ENCODE data around the gene BNIP3. TPM values are rescaled to one million over a fixed set of nuclear protein-coding genes. Genes with fewer than 3 reads are reported as not detected.

Gene BNIP3
- total and polyA plus RNA-seq, 4 donors: 36.8 to 151 (median 114) TPM

DNA sequence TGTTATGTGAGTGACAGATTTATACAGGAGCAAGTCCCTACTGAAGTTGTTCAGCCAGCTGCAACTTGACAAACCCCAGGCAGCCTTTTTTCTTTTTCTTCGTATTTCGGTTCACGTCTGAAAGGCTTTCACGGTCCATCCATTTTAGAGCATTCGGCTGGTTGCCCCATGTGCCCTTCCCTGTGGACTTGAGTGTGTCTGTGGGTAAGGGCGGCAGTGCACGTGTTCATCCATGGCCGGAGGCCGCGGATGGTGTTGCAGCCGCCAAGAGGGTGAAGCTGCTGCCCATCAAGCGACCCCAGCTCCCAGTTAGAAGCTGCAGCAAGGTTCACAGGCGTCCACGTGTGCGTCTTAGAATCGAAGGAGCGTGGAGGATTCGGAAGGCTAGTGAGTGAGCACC, 45.0 kb downstream of the BNIP3 start:
- no peak for DNase-seq (ENCODE audit: low spot score)
- no peaks in the 10 kb centered on the region for H3K9me3 ChIP-seq (ENCODE audit: control insufficient read depth in 4 of 4, low read length in 3 of 4)
- H3K27me3 ChIP-seq (ENCODE audit: control insufficient read depth in 4 of 4, insufficient read depth in 4 of 4, low read length in 3 of 4): no peaks in the 10 kb centered on the region
- peaks cover 7 to 45% (median 29%) of the 10 kb centered on the region in 4 donors for H3K36me3 ChIP-seq (ENCODE audit: control insufficient read depth in 4 of 4, insufficient read depth in 3 of 4, low read depth in 1 of 4, low read length in 3 of 4)
- peaks cover 0 to 2% (median 0%) of the 10 kb centered on the region in 4 donors for H3K4me1 ChIP-seq (ENCODE audit: control insufficient read depth in 4 of 4, insufficient read depth in 4 of 4, low read length in 3 of 4)
- H3K27ac ChIP-seq (ENCODE audit: low read depth in 1 of 2, low read length in 2 of 2): no peak overlapping the region
- H3K9ac ChIP-seq (ENCODE audit: low read depth in 1 of 2, low read length in 2 of 2): no peak overlapping the region
- 98% methylated on average over 18 of the region's 18 CpGs for WGBS
- no peak overlapping the region for H3K4me3 ChIP-seq (ENCODE audit: low read depth in 1 of 3, low read length in 3 of 3)
- TF ChIP-seq JUND (IDR thresholded peaks at IDR 0.05): no peak
- TF ChIP-seq, protein P1, sequence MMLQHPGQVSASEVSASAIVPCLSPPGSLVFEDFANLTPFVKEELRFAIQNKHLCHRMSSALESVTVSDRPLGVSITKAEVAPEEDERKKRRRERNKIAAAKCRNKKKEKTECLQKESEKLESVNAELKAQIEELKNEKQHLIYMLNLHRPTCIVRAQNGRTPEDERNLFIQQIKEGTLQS (IDR thresholded peaks at IDR 0.05): no peak
- TF ChIP-seq FOXA2 (IDR thresholded peaks at IDR 0.05): no peak
- no peak for TF ChIP-seq YY1 (IDR thresholded peaks at IDR 0.05)
- TF ChIP-seq NR2F2 (IDR thresholded peaks at IDR 0.05): no peak
- TF ChIP-seq, protein P2, sequence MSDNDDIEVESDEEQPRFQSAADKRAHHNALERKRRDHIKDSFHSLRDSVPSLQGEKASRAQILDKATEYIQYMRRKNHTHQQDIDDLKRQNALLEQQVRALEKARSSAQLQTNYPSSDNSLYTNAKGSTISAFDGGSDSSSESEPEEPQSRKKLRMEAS (IDR thresholded peaks at IDR 0.05): no peak
- TF ChIP-seq SP1 (IDR thresholded peaks at IDR 0.05): no peak
- no peak for TF ChIP-seq TAF1 (conservative IDR thresholded peaks at IDR 0.05)
- TF ChIP-seq HNF4A (conservative IDR thresholded peaks at IDR 0.05): no peak
- TF ChIP-seq, protein P3, sequence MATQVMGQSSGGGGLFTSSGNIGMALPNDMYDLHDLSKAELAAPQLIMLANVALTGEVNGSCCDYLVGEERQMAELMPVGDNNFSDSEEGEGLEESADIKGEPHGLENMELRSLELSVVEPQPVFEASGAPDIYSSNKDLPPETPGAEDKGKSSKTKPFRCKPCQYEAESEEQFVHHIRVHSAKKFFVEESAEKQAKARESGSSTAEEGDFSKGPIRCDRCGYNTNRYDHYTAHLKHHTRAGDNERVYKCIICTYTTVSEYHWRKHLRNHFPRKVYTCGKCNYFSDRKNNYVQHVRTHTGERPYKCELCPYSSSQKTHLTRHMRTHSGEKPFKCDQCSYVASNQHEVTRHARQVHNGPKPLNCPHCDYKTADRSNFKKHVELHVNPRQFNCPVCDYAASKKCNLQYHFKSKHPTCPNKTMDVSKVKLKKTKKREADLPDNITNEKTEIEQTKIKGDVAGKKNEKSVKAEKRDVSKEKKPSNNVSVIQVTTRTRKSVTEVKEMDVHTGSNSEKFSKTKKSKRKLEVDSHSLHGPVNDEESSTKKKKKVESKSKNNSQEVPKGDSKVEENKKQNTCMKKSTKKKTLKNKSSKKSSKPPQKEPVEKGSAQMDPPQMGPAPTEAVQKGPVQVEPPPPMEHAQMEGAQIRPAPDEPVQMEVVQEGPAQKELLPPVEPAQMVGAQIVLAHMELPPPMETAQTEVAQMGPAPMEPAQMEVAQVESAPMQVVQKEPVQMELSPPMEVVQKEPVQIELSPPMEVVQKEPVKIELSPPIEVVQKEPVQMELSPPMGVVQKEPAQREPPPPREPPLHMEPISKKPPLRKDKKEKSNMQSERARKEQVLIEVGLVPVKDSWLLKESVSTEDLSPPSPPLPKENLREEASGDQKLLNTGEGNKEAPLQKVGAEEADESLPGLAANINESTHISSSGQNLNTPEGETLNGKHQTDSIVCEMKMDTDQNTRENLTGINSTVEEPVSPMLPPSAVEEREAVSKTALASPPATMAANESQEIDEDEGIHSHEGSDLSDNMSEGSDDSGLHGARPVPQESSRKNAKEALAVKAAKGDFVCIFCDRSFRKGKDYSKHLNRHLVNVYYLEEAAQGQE (IDR thresholded peaks at IDR 0.05): no peak

DNA sequence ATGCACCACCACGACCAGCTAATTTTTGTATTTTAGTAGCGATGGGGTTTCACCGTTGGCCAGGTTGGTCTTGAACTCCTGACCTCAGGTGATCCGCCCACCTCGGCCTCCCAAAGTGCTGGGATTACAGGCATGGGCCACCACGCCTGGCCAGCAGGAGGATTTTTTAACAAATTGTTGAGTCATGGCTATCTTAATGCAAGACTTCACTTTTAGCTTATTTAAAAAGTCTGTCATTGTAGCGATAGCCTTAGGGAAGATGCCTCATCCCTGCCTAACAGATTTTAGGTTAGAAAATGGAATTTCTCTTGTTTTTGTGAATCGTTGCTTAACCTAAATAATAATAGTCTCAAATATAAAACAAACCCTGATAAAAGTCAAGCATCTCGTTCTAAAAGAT, 45.4 kb downstream of the BNIP3 start:
- H3K4me3 ChIP-seq (ENCODE audit: low read depth in 1 of 3, low read length in 3 of 3): no peak overlapping the region
- peaks cover 7 to 41% (median 26%) of the 10 kb centered on the region in 4 donors for H3K36me3 ChIP-seq (ENCODE audit: control insufficient read depth in 4 of 4, insufficient read depth in 3 of 4, low read depth in 1 of 4, low read length in 3 of 4)
- TF ChIP-seq FOXA2 (IDR thresholded peaks at IDR 0.05) (no peak), HNF4A (conservative IDR thresholded peaks at IDR 0.05) (no peak), YY1 (IDR thresholded peaks at IDR 0.05) (no peak), TAF1 (conservative IDR thresholded peaks at IDR 0.05) (no peak), NR2F2 (IDR thresholded peaks at IDR 0.05) (no peak), HNF4G (IDR thresholded peaks at IDR 0.05) (no peak)
- TF ChIP-seq, protein P4, sequence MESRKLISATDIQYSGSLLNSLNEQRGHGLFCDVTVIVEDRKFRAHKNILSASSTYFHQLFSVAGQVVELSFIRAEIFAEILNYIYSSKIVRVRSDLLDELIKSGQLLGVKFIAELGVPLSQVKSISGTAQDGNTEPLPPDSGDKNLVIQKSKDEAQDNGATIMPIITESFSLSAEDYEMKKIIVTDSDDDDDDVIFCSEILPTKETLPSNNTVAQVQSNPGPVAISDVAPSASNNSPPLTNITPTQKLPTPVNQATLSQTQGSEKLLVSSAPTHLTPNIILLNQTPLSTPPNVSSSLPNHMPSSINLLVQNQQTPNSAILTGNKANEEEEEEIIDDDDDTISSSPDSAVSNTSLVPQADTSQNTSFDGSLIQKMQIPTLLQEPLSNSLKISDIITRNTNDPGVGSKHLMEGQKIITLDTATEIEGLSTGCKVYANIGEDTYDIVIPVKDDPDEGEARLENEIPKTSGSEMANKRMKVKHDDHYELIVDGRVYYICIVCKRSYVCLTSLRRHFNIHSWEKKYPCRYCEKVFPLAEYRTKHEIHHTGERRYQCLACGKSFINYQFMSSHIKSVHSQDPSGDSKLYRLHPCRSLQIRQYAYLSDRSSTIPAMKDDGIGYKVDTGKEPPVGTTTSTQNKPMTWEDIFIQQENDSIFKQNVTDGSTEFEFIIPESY (IDR thresholded peaks at IDR 0.05): no peak
- no peaks in the 10 kb centered on the region for H3K9me3 ChIP-seq (ENCODE audit: control insufficient read depth in 4 of 4, low read length in 3 of 4)
- no peak overlapping the region for H3K9ac ChIP-seq (ENCODE audit: low read depth in 1 of 2, low read length in 2 of 2)
- DNase-seq (ENCODE audit: low spot score): no peak
- peaks cover 0 to 4% (median 0%) of the 10 kb centered on the region in 4 donors for H3K4me1 ChIP-seq (ENCODE audit: control insufficient read depth in 4 of 4, insufficient read depth in 4 of 4, low read length in 3 of 4)
- WGBS: 96% methylated on average over 9 of the region's 9 CpGs
- no peak overlapping the region for H3K27ac ChIP-seq (ENCODE audit: low read depth in 1 of 2, low read length in 2 of 2)
- H3K27me3 ChIP-seq (ENCODE audit: control insufficient read depth in 4 of 4, insufficient read depth in 4 of 4, low read length in 3 of 4): no peaks in the 10 kb centered on the region

DNA sequence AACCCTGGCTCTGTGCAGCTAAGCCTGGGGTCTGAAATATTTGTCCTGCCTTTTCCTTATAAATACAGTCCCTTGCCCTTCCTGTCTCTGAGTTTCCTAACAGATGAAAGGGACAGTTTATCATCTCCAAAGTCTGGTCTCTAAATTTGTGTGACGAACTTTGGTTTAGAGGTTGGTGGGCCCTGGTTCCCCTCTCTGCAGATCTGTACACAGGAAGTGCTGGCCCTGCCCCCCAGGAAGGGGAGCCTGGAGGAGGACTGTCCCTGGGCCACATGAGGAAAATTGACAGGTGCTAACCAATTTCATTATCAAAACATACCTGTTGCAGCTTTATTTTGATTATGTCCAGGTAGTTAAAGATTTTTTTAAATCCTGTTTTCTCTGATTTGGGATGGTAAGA, 46.5 kb downstream of the BNIP3 start:
- H3K9me3 ChIP-seq (ENCODE audit: control insufficient read depth in 4 of 4, low read length in 3 of 4): no peaks in the 10 kb centered on the region
- peaks cover 0 to 4% (median 0%) of the 10 kb centered on the region in 4 donors for H3K4me1 ChIP-seq (ENCODE audit: control insufficient read depth in 4 of 4, insufficient read depth in 4 of 4, low read length in 3 of 4)
- H3K36me3 ChIP-seq (ENCODE audit: control insufficient read depth in 4 of 4, insufficient read depth in 3 of 4, low read depth in 1 of 4, low read length in 3 of 4): peaks cover 5 to 32% (median 18%) of the 10 kb centered on the region in 4 donors
- no peaks in the 10 kb centered on the region for H3K27me3 ChIP-seq (ENCODE audit: control insufficient read depth in 4 of 4, insufficient read depth in 4 of 4, low read length in 3 of 4)
- no peak overlapping the region for H3K9ac ChIP-seq (ENCODE audit: low read depth in 1 of 2, low read length in 2 of 2)
- 71% methylated on average over 1 of the region's 1 CpG for WGBS
- H3K27ac ChIP-seq (ENCODE audit: low read depth in 1 of 2, low read length in 2 of 2): no peak overlapping the region
- H3K4me3 ChIP-seq (ENCODE audit: low read depth in 1 of 3, low read length in 3 of 3): no peak overlapping the region
- DNase-seq (ENCODE audit: low spot score): no peak
- no peak for TF ChIP-seq GABPA (IDR thresholded peaks at IDR 0.05 in 1 of 2, conservative IDR thresholded peaks at IDR 0.05 in 1 of 2)
- TF ChIP-seq HNF4G (IDR thresholded peaks at IDR 0.05): no peak
- TF ChIP-seq, protein P4 (IDR thresholded peaks at IDR 0.05): no peak
- no peak for TF ChIP-seq RXRA (IDR thresholded peaks at IDR 0.05)
- TF ChIP-seq SP1 (IDR thresholded peaks at IDR 0.05): no peak
- TF ChIP-seq RAD21 (IDR thresholded peaks at IDR 0.05): no peak
- TF ChIP-seq TAF1 (conservative IDR thresholded peaks at IDR 0.05): no peak
- TF ChIP-seq, protein P2 (IDR thresholded peaks at IDR 0.05): no peak
- no peak for TF ChIP-seq HNF4A (conservative IDR thresholded peaks at IDR 0.05)
- TF ChIP-seq JUND (IDR thresholded peaks at IDR 0.05): no peak
- no peak for TF ChIP-seq FOXA1 (IDR thresholded peaks at IDR 0.05)

Measured in liver (tissue), 9 donors.